HG03045 (cell line): ENCODE data around the gene NMNAT3.

ENCODE experiments used
- ATAC-seq: cut with Tn5 transposase; IDR thresholded peaks from one replicate; pipeline ENCODE4 v1.9.1; 2021; ENCODE audit warnings: mild to moderate bottlenecking, moderate library complexity; ENCODE audit not compliant: unreplicated experiment

Gene NMNAT3

DNA sequence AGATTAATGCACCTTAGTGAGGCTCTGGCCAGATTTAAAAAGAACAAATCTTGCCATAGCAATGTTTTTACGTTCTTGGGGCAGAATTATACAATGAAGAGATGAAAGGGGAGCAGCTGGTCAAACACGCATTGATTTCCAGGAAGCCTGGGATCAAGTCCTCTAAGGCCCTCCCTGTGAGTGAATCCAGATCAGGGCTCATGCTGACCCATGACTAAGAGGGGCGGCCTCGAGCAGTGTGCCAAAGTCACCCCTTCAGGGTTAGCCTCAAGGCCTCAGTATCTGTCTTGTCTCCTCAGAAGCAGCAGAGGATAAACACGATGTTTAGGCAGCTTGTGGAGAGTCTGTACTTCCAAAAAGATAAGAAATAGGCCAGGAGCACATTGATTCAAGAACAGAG lies 129.0 kb downstream of the NMNAT3 start:
- ATAC-seq = no peak

DNA sequence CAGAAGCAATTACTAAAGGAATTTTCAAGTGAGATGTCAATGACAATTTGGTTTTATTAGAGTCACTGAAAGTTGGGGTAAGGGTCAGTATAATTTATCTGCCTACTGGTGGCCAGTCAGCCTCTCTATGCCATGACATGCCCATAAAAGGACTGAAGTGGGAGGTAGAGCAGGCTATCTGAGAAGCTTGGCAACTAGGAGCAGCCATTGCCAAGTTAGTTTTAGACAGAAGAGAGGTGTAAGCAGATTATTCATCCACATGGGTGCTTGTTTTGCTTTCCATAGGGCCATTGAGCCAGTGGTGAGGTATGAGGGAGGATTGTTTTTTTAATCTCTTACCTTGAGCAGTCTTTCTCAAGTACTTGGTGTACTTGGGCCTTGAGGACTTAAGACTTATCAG lies 130.1 kb downstream of the NMNAT3 start:
- ATAC-seq = no peak

DNA sequence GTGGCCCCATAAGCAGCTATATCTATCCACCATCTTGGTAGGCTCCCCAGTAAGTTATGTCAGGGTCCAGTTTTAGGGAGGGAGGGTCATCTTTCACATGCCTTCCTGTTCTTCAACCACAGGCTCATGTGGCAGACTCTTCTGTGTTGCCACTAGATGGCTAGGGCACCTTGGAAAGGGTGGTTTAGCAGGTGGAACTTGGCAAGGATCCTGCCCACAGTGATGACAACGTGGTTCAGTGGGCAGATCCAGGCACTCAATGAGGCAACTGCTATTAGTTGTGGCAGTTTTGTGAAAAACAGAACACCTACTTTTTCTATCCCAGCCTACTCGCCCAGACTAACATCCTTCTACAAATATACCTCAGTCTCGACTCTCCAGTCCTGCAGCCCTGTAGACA lies 131.0 kb downstream of the NMNAT3 start:
- ATAC-seq = no peak

DNA sequence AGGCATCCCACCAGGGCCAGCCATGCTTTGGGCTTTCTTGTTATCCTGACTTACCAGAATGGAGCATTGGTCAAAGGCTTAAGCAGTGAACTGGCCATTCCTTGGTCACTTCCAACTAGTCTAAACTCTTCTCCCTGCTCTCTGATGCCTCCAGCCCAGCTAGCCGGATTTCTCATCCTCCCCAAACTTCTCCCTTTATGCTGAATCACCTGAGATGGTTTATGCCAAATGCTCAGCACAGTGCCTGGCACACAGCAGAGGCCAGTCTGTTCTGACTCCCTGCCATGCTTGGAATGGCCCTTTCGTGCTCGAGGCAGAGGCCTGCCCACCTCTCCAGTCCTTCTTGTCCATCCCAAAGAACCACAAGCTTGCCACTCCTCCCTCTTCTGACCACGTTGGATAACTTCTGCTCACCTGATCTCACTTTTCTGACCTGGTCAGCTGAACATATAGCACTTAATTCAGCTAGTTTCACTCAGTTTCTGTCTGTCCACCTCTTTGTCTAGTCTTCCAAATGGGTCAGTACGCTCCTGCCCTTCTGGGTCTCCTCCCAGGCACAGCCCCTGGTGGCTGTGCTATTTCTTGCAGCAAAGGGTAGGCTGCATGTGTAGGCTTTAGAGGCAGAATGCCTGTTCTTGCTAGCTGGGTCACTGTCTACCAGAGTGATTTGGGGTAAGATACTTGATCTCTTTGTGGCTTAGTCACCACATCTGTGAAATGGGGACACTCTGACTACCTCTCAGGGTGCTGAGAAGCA lies 136.1 kb downstream of the NMNAT3 start:
- ATAC-seq = no peak

DNA sequence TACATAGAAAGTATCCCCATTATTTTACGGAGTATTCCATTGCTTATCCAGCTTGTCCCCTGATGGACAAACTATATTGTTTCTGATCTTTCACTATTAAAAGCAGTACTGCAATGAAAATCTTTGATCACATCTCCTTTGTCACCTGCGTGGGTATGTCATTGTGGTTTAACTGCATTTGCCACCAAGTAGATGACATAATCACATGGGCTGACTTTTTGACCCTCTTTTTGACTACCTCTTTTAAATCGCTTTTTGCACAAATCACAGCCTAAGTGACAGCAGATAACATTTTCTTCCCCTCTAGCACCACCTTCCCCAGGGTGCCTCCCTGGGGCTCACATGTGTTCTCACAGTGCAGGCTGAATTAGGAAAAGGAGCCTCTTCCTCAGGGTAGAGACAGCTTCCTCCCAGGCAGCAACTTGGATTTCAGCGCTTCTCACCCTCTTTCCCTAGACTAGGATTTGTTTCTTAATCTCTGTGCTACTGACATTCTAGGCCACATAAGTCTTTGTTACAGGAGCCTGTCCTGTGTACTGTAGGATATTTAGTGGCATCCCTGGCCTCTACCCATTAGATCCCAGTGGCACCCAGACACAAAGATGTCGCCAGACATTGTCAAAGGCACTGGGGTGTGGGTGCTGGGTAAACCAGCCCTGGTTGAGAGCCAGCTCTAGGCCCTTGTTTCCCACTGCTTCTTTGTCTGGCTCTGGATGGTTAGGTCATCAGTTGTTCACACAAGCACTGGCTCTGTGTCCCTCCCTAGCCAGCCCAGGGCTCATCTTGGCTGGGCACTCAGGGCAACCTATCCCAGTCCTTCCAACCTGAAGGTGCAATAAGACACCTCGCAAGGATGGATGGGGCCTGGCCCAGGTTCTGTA lies 136.9 kb downstream of the NMNAT3 start:
- no peak for ATAC-seq

DNA sequence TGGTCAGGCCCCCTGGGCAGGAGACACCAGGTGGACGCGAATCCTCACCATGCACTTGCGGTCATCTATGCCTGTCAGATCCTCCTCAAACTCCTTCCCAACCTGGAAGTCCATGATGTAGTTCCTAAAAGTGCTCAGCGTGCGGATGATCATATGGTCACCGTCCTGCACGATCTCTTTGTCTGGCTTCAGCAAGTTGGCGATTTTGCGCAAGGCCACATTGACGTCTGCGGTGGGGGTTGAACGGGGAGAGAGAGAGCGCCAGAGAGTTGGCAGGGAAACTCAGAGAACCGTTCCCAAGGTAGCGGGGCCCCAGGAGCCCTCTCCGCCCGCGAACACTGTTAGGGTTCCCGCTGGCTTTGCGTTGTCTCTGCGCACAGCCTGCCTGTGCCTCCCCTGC lies 139.0 kb downstream of the NMNAT3 start:
- no peak for ATAC-seq

DNA sequence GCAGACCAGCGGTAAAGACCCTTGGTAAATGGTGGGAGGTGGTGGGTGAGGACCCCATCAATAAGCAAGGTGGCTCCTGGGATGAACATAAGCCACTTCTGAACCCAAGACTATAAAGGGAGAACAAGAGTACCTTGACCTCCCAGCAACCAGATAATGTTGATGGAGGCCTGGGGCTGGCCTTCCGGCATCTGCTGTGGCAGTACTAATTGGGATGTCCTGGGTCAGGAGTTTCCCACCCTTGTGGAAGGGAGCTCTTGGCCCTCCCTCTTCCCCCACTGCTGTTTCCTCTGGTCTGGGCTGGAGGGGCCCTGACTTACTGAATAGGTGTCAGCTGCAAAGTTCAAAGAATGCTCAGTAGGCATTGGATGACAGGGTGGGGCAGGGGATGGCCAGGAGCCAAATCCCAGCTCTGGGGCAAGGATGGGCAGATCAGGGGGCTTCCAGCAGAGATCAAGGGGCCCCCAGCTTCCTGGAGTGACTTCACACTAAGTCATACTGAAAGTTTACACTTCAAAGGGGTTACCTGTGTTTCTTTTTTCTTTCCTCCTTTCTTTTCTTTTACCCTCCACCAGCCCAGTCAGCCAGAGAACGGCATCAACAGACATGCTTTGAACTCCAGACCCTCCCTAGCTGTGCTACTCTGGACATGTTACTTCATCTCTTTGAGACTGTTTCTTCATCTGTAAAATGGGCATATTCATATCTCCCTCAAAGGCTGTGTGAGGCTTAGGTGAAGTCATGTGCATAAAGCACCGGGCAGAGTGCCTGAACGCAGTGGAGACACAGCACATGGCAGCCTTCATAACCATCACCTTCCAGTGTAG lies 139.8 kb downstream of the NMNAT3 start:
- no peak for ATAC-seq

DNA sequence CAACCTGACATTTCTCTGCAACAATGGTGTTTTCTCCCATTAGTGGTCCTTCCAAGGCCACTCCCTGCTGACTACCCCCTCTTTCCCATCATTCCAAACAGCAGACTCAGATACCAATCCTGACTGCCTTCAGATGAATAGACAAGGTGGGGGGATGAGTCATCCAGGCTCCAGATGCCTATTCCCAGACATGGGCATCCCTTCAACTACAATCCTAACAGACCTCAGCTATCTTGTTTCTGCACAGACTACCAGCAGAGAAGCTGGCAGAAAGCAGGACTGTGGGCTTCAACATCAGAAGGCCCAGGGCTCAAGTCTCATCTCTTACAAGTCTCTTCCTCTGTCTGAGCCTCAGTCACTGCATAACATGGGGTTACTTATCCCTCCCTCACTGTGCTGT lies 140.4 kb downstream of the NMNAT3 start:
- ATAC-seq = no peak

DNA sequence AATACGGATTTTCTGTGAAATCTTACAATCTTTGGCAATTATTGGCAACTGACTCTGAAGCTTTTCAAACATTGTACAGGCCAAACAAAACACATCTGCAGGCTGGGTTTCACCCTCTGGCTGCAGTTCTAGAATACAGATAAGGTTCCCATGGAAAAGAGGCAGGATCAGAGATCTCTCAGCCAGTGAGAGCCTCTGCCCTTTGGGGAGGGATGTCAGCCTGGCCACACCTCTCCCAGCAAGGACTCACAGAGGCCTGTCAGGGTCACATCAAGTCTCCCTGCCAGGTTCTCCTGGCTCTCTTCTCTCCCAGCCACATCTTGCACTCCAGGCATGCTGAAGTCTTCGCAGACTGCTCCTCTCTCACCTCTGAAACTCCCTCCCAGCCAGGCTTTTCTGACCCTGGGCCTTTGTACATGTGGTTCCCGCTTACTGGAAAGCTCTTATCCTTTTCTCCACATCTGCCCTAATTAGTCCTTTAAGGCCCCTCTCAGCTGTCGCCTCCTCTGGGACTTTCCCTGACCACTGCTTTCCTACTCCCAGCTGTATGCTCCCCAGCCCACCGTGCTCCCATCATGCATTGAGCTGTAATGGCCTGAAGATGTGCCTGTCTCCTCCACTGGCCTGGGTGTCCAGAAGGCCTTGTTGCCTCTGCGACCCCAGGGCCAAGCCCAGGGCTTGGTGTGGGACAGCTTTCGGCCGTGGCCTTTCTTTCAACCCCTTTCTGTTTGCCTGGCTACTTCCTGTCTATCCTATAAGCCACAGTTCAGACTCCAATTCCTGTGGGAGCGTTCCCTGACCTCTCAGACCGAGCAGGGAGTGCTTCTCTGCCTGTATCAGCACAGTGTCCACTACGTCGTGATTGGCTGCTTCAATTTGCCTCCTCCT lies 142.5 kb downstream of the NMNAT3 start:
- no peak for ATAC-seq

DNA sequence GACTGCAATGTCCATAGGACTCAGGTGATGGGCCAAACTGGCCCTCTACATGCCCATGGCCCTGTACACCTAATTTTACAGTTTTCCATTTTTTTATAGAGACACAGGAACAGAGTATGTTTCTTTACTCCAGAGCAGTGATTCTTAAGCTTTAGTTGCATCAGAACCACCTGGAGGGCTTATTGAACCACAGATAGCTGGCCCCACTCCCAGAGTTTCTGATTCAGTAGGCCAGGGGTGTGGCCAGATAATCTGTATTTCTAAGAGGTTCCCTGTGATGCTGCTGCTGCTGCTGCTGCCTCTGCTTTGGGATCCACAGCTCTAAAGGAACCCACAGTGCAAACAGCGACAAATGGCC lies 143.3 kb downstream of the NMNAT3 start:
- ATAC-seq = no peak

DNA sequence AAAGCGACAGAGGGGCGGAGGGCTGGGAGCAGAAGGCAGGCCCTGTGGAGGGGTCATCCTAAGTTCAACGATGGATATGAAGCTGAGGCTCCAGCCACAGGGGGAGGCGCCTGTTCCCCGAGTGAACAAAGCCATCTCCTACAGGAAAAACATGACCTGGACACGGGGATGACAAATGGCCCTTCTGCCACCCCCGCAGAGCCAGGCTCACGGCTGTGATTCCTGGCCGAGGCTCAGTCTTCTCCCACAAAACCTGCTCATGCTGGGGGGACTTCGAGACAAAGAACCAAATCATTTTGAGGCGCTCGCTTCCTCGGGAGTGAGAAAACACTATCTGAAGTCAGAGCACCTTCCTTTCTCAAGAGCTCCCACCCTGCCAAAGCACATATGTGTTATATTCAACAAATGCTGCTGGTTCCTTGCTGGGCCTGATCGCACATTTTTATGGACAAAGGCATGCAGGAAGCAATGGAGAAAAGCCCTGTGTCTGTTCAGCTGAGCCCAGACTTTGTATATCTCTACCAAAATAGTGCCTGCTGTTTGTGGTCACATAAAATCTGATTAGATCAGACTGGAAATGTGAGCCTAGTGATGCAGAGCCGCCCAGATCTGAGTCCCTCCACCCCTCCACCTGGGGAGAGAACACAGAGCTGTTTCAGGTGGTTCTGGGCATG lies 143.9 kb downstream of the NMNAT3 start:
- no peak for ATAC-seq

DNA sequence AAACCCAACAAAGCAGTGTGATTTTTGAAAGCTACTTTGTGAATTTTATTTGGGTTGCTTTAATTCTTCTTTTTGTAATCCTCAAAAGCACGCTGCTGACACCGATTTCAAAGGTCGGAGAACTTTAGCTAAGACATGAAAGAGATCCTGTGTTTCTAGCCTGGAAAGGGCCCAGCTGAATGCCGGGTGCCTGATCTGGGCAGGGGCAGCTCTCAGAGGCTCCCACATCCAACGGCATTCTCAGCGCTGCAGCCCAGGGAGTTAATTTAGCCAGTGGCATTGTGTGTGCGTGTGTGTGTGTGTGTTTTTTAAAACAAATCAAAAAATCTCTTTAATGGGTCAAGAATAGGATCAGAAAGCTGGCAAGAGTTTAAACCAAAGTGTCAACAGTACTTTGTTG lies 144.8 kb downstream of the NMNAT3 start:
- no peak for ATAC-seq

DNA sequence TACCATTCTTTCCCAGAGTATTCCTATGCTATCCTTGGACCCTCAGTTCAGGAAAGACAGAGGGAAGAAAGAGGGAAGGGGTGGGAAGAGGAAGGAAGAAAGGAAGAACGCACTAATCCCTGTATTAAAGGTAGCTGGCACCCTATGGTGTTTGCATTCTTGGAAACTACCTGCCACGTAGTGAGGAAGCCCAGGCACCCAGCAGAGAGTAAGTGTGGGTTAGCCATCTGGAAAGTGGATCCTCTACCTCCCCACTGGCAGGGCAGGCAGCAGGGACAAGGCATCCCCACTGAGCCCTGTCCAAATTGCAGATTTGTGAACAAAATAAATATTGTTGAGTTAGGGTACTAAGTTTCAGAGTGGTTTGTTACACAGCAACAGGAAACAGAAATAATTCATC lies 147.1 kb downstream of the NMNAT3 start:
- ATAC-seq = no peak

DNA sequence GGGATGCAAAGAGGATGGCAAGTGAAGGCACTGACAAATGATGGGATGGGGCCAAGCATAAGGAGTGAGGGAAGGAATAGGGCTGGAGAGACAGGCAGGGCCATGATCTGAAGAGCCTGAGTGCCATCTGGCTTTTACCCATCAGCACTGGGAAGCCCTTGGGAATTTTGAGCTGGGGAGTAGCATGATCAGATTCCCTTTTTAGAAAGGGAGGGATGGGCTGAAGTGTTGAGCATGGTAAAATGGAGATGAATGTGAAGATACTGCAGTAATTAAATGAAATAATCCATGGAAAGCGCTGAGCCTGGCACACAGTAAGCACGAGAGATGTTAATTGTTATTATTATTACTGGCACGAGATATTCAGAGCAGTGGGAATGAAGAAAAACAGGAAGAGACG lies 148.1 kb downstream of the NMNAT3 start:
- no peak for ATAC-seq

DNA sequence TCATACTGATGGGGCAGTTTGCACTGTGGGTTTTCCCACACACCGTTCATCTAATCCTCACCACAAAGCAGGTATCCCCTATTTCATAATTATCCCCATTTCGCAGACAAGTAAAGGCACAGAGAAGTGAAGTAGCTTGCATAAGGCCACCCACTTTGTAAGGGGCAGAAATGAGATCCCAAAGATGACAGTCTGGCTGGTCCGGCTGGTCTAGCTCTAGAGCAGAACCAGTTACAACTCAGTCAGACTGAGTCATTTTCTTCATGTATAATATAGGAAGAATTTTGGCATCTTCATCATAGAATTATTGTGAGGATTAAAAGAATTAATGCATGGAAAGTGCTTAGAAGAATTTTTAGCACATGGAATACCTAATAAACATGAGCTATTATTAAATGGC lies 148.8 kb downstream of the NMNAT3 start:
- no peak for ATAC-seq

DNA sequence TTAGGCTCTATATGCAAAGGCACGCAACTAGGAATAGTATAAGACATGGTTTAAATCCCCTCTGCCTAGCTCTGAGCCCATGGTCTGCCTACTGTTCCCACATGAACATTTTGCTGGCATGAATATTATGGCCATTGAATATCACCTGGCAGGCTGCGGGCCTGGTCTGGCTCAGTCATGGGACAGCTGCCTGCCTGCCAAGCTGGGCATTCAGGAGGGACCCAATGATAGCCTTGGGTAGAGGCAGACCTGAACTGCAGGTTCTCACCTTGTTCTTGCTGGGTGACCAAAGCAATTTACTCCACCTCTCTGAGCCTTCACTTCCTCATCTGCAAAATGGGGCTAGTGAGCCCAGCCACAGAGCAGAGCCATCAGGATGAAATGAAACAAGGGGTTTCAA lies 149.5 kb downstream of the NMNAT3 start:
- ATAC-seq = no peak

DNA sequence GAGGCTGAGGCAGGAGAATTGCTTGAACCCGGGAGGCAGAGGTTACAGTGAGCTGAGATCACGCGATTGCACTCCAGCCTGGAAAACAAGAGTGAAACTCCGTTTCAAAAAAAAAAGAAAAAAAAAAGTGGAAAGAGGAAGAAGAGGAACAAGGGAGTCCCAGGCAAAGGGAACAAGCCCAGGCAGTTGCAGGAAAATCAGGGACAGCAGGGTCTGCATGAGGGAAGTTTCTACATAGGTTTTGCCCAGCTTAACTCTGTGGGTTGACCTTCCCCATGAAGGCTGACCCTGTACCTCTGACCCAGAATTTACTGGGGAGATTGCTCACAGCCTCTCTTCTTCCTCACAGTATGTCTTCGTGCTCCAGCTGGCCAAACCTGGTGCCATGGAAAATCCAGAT lies 150.5 kb downstream of the NMNAT3 start:
- no peak for ATAC-seq

DNA sequence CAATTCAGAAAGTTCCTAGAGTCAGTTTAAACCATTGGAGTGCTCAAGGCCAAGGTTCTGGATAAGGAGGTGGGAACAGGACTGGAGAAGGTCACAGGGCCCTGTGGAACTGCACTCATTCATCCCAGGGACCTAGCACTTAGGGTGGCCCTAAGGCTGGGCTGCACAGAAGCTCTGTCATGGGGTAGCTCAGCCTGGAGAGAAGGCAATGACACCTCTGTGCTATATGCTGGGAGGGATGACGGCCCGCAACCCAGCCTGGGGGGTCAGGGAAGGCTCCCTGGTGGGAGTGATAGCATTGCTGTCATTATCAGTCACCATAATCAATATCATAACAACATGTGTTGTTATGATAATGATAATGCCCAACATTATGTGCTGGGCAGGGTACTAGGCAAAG lies 151.6 kb downstream of the NMNAT3 start:
- no peak for ATAC-seq

DNA sequence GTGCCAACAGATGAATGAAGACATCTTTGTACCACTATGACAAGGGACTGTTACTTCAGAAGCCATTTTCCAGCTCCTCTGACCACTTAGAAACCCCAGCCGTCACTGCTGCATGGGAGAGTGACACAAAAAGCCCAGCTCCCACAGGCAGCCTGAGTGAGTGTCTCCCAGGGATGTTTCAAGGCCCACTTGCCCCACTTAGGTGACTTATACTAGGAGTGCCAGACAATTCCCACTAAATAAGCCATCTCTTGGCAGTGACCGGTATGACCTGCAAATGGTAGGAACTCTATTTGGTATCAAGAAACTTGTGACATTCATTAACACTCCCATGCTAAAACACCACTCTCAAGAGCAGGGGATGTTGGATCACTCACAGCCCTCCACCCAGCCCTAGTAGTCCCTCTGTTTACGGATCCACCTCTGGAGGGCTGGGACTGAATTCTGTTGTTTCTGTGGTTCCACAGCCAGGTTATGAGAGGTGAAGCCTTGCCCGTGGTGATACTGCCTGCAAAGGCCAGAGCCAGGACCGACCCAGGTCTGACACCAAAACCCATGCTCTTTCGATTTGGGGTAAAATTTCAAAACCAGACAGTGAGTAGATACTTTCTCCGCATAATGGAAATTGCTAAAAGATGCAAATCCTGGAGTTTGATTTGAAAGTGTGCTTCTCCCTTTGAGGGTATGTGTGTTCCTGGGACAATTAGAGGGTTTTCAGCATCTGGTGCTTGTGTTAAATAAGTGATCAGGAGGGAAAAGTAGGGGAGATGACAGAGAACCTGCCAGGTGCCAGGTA lies 152.7 kb downstream of the NMNAT3 start:
- no peak for ATAC-seq
